GM12891 (cell line): ENCODE measurements around the gene SLC12A5.
A peak's percentile ranks its signal among the peaks of the same experiment; 100 is the strongest.

Experiments
- DNase-seq: peaks from one replicate; pipeline ENCODE4 v3.0.0; 2011; ENCODE audit warnings: low spot score; ENCODE audit not compliant: insufficient read length
- FAIRE-seq: peaks from 2 replicates; lab custom pipeline; 2011; peaks lifted over from hg19 to GRCh38; lab: Jason Lieb, UNC
- PAX5 ChIP-seq: IDR thresholded peaks from 2 replicates; pipeline ENCODE4 v1.6.1; 2011; ENCODE audit warnings: low read length, moderate library complexity, mild to moderate bottlenecking; ENCODE audit not compliant: insufficient read depth, severe bottlenecking
- POLR2A ChIP-seq: IDR thresholded peaks from 2 replicates; pipeline ENCODE4 v1.6.1; 2011; ENCODE audit warnings: low read depth, low read length, control low read depth
- POLR2AphosphoS5 ChIP-seq: IDR thresholded peaks from 2 replicates; pipeline ENCODE4 v1.6.1; 2011; ENCODE audit warnings: low read depth, low read length, control low read depth
- POU2F2 ChIP-seq: IDR thresholded peaks from 2 replicates; pipeline ENCODE4 v1.6.1; 2011; ENCODE audit warnings: low read depth, mild to moderate bottlenecking, control low read depth, low read length, moderate library complexity
- SPI1 ChIP-seq: IDR thresholded peaks from 2 replicates; pipeline ENCODE4 v1.6.1; 2011; ENCODE audit warnings: low read depth, low read length, control low read depth
- TAF1 ChIP-seq: IDR thresholded peaks from 2 replicates; pipeline ENCODE4 v1.6.1; 2011; ENCODE audit warnings: low read depth, low read length, control low read depth

Gene SLC12A5

DNA sequence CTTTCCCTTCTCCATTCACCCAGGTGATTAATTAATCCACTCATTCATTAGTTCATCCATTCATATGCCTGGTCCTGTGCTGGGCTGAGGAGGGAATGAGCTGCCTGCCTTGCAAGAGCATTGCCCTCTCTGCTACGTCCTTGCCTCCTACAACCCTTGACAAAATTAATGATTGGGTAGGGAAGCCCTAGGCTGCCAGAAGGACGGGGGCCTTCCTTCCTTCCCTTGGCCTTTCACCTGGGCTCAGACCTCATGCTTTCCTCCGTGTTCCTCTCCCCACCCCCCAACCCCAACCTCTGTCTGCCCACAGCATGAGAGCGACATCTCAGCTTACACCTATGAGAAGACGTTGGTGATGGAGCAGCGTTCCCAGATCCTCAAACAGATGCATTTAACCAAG is 25.6 kb downstream of the SLC12A5 start:
- no peak for DNase-seq
- FAIRE-seq: no peak
- no peak for TF ChIP-seq POU2F2
- no peak for TF ChIP-seq POLR2A
- TF ChIP-seq PAX5: no peak
- TF ChIP-seq SPI1: no peak

GRCh38 chr20:46055269-46055668 is 26.3 kb downstream of the SLC12A5 start:
- TF ChIP-seq SPI1 (no peak), PAX5 (no peak), TAF1 (no peak), POLR2A (no peak), POU2F2 (no peak), POLR2AphosphoS5 (no peak)
- no peak for FAIRE-seq

GRCh38 chr20:46056027-46056833 is 27.2 kb downstream of the SLC12A5 start:
- TF ChIP-seq SPI1: no peak
- no peak for TF ChIP-seq POU2F2
- TF ChIP-seq POLR2A: no peak
- TF ChIP-seq TAF1: no peak
- TF ChIP-seq PAX5: no peak
- TF ChIP-seq POLR2AphosphoS5: no peak
- no peak for FAIRE-seq
- DNase-seq: no peak

More at GRCh38 chr20:46055269-46055668, 26.3 kb downstream of the SLC12A5 start:
- no peak for DNase-seq

GRCh38 chr20:46056970-46057855 is 28.2 kb downstream of the SLC12A5 start:
- no peak for FAIRE-seq
- no peak for DNase-seq
- TF ChIP-seq POU2F2 (no peak), PAX5 (no peak)

- no peak for TF ChIP-seq PAX5
- no peak for TF ChIP-seq SPI1
- no peak for TF ChIP-seq TAF1
- no peak for TF ChIP-seq POLR2A
- no peak for TF ChIP-seq POLR2AphosphoS5
- TF ChIP-seq POU2F2: no peak
- FAIRE-seq (no peak), DNase-seq (peak; percentile 41)
These were observed 29.0 kb downstream of the SLC12A5 start for GRCh38 chr20:46057856-46058598.

DNA sequence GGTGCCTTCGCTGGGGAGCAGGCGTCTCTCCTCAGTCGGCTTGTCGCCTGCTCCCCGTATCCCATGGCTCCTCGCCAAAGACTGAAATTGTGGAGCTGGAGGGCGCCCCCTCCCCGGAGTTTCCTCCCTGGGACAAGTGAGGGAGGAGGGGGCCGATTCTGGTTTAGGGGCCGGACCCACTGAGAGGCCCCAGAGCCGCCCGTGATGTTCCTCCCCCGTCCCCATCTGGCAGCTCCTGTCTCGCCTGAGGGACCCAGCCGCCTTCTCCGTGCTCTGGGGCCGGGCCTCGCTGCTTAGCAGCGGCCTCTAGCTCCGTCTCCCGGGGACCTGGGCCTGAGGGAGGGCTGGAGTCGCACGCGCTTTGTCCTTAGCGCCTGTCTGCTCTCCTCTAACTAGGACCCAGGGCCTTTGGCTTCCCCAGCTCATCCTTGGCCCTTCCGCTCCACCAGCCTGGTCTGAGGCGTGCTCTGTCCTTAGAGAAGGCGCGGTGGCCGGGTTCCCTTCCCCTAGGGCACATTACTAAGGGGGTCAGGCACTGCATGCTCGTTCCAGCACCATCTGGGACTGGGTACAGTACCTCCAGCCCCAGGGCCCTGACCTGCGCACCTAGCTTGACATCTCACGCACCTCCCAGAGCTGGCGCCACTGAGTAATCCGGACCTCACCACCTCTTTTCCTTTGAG is 29.7 kb downstream of the SLC12A5 start:
- FAIRE-seq: no peak
- no peak for TF ChIP-seq POU2F2
- no peak for TF ChIP-seq SPI1
- no peak for TF ChIP-seq POLR2AphosphoS5
- no peak for TF ChIP-seq POLR2A
- no peak for TF ChIP-seq PAX5
- TF ChIP-seq TAF1: no peak

DNA sequence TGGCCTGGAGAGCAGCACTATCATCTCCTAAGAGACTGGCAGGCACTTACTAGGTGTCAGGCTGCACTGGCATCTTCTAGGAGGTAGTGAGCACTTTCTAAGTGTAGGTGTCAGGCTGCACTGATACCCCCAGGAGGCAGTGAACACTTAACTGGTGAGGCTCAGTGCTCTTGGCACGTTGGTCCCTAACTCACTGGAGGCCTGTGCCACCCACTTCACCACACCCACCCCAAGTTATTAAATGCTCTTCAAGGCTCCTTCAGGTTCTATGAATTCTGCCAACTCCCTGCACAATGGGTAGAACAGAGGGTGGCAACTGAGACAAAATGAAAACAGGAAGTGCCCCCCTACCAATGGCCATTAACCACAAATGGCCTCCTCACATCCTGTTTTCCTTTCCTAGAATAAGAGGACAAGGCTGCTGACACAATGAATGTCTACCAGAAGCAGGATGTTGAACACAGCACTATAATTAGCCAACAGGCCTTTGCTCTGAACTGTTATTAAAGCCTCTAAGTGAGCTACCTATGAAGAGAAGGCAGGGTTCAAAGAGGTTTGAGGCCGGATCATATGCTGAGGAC is 31.4 kb downstream of the SLC12A5 start:
- no peak for TF ChIP-seq TAF1
- TF ChIP-seq POLR2AphosphoS5: no peak
- TF ChIP-seq PAX5: no peak
- peak; percentile 82 for TF ChIP-seq SPI1
- DNase-seq (no peak), FAIRE-seq (no peak)

More for the DNA sequence above, 29.7 kb downstream of the SLC12A5 start:
- no peak for DNase-seq

DNA sequence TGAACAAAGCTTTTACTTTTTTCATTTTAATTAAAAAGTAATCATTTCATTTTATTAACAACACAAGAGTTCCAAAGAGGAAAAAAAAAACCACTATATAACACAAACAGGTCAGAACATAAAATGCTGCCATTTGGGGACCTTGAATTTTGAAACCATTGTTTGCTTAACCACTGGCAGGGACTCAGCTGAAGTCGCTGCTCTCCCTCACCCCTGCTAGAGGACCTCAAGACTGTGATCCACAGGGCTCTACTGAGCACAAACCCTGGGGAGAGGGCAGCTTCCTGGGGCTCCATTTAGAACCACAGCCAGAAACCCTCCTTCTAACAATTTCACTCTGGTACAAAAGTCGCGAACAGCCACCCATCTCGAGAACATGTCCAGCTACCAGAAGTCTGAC is 32.0 kb downstream of the SLC12A5 start:
- no peak for FAIRE-seq
- no peak for DNase-seq
- TF ChIP-seq SPI1: no peak
- TF ChIP-seq POU2F2: no peak
- no peak for TF ChIP-seq PAX5
- no peak for TF ChIP-seq POLR2A
- TF ChIP-seq TAF1: no peak
- no peak for TF ChIP-seq POLR2AphosphoS5

- no peak for FAIRE-seq
- no peak for TF ChIP-seq PAX5
- no peak for TF ChIP-seq POU2F2
- TF ChIP-seq POLR2AphosphoS5: no peak
- no peak for TF ChIP-seq TAF1
- no peak for TF ChIP-seq SPI1
- TF ChIP-seq POLR2A: no peak
- no peak for DNase-seq
These were observed 33.1 kb downstream of the SLC12A5 start for GRCh38 chr20:46062151-46062550.
